HEK293 (cell line): ENCODE results near the gene ADAMTS17.

Experiments
- CTCF ChIA-PET: fragments of 350-600 bp; formaldehyde crosslinking; extraction: SDS; loops from one replicate; lab custom pipeline; 2021; ENCODE audit warnings: antibody characterized with exemption; lab: Yijun Ruan, JAX
- POLR2A ChIA-PET: fragments of 300-600 bp; formaldehyde crosslinking; extraction: SDS; loops from one replicate; lab custom pipeline; 2020; ENCODE audit warnings: antibody characterized with exemption, inconsistent platforms; lab: Yijun Ruan, JAX
- H3K27ac ChIP-seq: fragments of 200-500 bp; sonication (Bioruptor generic); 2 replicates; pipeline ENCODE4 v1.5.1; 2014; ENCODE audit warnings: low read depth, low read length, control low read depth, inconsistent platforms; ENCODE audit errors: extremely low read depth
- H3K36me3 ChIP-seq, 2 experiments: fragments of 200-500 bp in 1 of 2; sonication (Bioruptor generic) in 1 of 2; 1 replicate in 1 of 2; 2 replicates in 1 of 2; pipeline ENCODE4 v1.5.1; 2014 to 2017; ENCODE audit warnings: inconsistent platforms in 2 of 2, low read length in 2 of 2; ENCODE audit not compliant: control insufficient read depth in 2 of 2, insufficient read depth in 1 of 2
- H3K4me1 ChIP-seq: fragments of 200-500 bp; sonication (Bioruptor generic); 2 replicates; pipeline ENCODE4 v1.5.1; 2014; ENCODE audit warnings: mild to moderate bottlenecking, low read length, inconsistent platforms; ENCODE audit not compliant: control insufficient read depth, insufficient read depth
- H3K4me3 ChIP-seq: 2 replicates; pipeline ENCODE4 v1.5.1; 2011; ENCODE audit warnings: low read depth, mild to moderate bottlenecking, control low read depth, low read length, moderate library complexity
- H3K9me3 ChIP-seq: fragments of 200-500 bp; sonication (Bioruptor generic); 2 replicates; pipeline ENCODE4 v1.5.1; 2014; ENCODE audit warnings: low read depth, low read length, inconsistent platforms; ENCODE audit not compliant: control insufficient read depth, insufficient read depth
- AEBP2 ChIP-seq: fragments of 450-650 bp; formaldehyde crosslinking; IDR thresholded peaks from 2 replicates; pipeline ENCODE4 v1.5.1; 2016; ENCODE audit warnings: missing biosample characterization, missing genetic modification characterization, borderline replicate concordance
- RBAK ChIP-seq: fragments of 450-650 bp; formaldehyde crosslinking; IDR thresholded peaks from 2 replicates; pipeline ENCODE4 v1.5.1; 2016; ENCODE audit warnings: missing biosample characterization, missing genetic modification characterization
- SP7 ChIP-seq: fragments of 450-650 bp; formaldehyde crosslinking; IDR thresholded peaks from 2 replicates; pipeline ENCODE4 v1.5.1; 2016; ENCODE audit warnings: missing biosample characterization, missing genetic modification characterization
- ZNF155 ChIP-seq: fragments of 450-650 bp; formaldehyde crosslinking; IDR thresholded peaks from 2 replicates; pipeline ENCODE4 v1.5.1; 2016; ENCODE audit warnings: missing biosample characterization, missing genetic modification characterization
- ZNF221 ChIP-seq: fragments of 450-650 bp; formaldehyde crosslinking; IDR thresholded peaks from 2 replicates; pipeline ENCODE4 v1.5.1; 2017; ENCODE audit warnings: missing biosample characterization, missing genetic modification characterization, borderline replicate concordance
- ZNF302 ChIP-seq: fragments of 450-650 bp; formaldehyde crosslinking; IDR thresholded peaks from 2 replicates; pipeline ENCODE4 v1.5.1; 2016; ENCODE audit warnings: missing biosample characterization, missing genetic modification characterization, low read depth
- ZNF324 ChIP-seq: fragments of 450-650 bp; formaldehyde crosslinking; IDR thresholded peaks from 2 replicates; pipeline ENCODE4 v1.5.1; 2016; ENCODE audit warnings: missing biosample characterization, missing genetic modification characterization
- ZNF335 ChIP-seq: fragments of 450-650 bp; formaldehyde crosslinking; conservative IDR thresholded peaks from 2 replicates; pipeline ENCODE4 v1.5.1; 2016; ENCODE audit warnings: missing biosample characterization, missing genetic modification characterization
- ZNF416 ChIP-seq: fragments of 450-650 bp; formaldehyde crosslinking; IDR thresholded peaks from 2 replicates; pipeline ENCODE4 v1.5.1; 2016; ENCODE audit warnings: missing biosample characterization, missing genetic modification characterization
- ZNF473 ChIP-seq: fragments of 450-650 bp; formaldehyde crosslinking; IDR thresholded peaks from 2 replicates; pipeline ENCODE4 v1.5.1; 2017; ENCODE audit warnings: missing biosample characterization, missing genetic modification characterization
- ZNF521 ChIP-seq: fragments of 450-650 bp; formaldehyde crosslinking; IDR thresholded peaks from 2 replicates; pipeline ENCODE4 v1.5.1; 2017; ENCODE audit warnings: missing biosample characterization, mild to moderate bottlenecking, missing genetic modification characterization
- ZNF596 ChIP-seq: fragments of 450-650 bp; IDR thresholded peaks from 2 replicates; pipeline ENCODE4 v1.5.0; 2018; ENCODE audit warnings: missing biosample characterization, mild to moderate bottlenecking, missing genetic modification characterization, moderate library complexity
- ZNF704 ChIP-seq: fragments of 450-650 bp; formaldehyde crosslinking; IDR thresholded peaks from 2 replicates; pipeline ENCODE4 v1.5.1; 2016; ENCODE audit warnings: missing biosample characterization, missing genetic modification characterization
- ZNF747 ChIP-seq: fragments of 450-650 bp; formaldehyde crosslinking; IDR thresholded peaks from 2 replicates; pipeline ENCODE4 v1.5.1; 2016; ENCODE audit warnings: missing biosample characterization, missing genetic modification characterization
- ZNF785 ChIP-seq: fragments of 450-650 bp; formaldehyde crosslinking; IDR thresholded peaks from 2 replicates; pipeline ENCODE4 v1.5.1; 2016; ENCODE audit warnings: missing biosample characterization, missing genetic modification characterization
- ZSCAN16 ChIP-seq: fragments of 450-650 bp; formaldehyde crosslinking; IDR thresholded peaks from 2 replicates; pipeline ENCODE4 v1.5.1; 2016; ENCODE audit warnings: missing biosample characterization, missing genetic modification characterization
- ZSCAN5A ChIP-seq: fragments of 450-650 bp; formaldehyde crosslinking; IDR thresholded peaks from 2 replicates; pipeline ENCODE4 v1.5.1; 2016; ENCODE audit warnings: missing biosample characterization, missing genetic modification characterization
- TF ChIP-seq, protein P1 (sequence below): fragments of 450-650 bp; formaldehyde crosslinking; IDR thresholded peaks from 2 replicates; pipeline ENCODE4 v1.5.1; 2016; ENCODE audit warnings: missing biosample characterization, missing genetic modification characterization
- TF ChIP-seq, protein P2 (sequence below): fragments of 450-650 bp; formaldehyde crosslinking; IDR thresholded peaks from 2 replicates; pipeline ENCODE4 v1.5.1; 2016; ENCODE audit warnings: missing biosample characterization, missing genetic modification characterization
- TF ChIP-seq, protein P3 (sequence below): fragments of 450-650 bp; formaldehyde crosslinking; IDR thresholded peaks from 2 replicates; pipeline ENCODE4 v1.5.1; 2016; ENCODE audit warnings: missing biosample characterization, missing genetic modification characterization
- TF ChIP-seq, protein P4 (sequence below): fragments of 450-650 bp; formaldehyde crosslinking; IDR thresholded peaks from 2 replicates; pipeline ENCODE4 v1.5.1; 2017; ENCODE audit warnings: missing biosample characterization, missing genetic modification characterization
- TF ChIP-seq, protein P5 (sequence below): fragments of 450-650 bp; formaldehyde crosslinking; IDR thresholded peaks from 2 replicates; pipeline ENCODE4 v1.5.1; 2016; ENCODE audit warnings: missing biosample characterization, missing genetic modification characterization

ADAMTS17 gene

DNA sequence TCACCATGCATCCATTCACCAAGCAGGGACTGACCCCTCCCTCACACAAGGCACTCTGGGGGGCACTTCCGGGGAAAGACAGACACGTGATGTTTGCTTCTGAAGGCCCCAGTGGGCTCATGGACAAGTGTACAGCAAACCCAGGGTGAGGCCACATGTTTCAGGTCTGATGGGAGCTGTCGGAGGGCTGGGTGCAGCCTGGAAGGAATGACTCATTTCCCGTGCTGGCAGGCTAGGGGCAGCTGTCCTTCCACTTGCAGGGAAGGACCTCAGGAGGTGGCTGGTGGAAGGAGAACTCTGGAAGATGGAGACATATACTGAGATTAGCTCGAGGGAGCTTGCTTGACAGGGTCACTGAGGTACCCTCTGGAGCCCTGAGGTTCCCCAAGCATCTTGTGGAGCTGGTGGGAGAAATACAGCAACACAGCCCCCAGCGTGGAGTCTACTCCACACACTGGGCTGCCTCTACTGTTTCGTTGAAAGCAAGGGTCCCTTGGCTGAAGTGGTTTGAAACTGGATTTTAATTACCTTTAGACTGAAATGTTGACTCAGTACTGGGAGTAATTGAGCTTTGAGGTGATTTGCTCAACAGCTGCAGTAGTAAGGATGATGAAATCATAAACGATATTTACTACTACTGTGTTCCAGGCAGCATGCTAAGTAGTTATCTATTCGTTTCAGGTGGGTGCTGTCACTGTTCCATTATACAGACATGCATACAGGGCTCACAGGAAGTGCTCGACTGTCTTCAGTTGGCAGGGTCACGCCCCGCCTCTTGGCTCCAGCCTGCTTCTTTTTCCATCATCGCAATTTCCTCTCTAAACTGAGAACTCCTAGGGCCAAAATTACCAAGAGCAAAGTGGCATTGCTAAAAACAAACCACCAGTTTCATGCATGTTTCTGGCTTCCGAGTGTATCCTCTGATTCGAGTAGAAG lies 230.4 kb downstream of the ADAMTS17 start (continued):
- TF ChIP-seq, protein P1, sequence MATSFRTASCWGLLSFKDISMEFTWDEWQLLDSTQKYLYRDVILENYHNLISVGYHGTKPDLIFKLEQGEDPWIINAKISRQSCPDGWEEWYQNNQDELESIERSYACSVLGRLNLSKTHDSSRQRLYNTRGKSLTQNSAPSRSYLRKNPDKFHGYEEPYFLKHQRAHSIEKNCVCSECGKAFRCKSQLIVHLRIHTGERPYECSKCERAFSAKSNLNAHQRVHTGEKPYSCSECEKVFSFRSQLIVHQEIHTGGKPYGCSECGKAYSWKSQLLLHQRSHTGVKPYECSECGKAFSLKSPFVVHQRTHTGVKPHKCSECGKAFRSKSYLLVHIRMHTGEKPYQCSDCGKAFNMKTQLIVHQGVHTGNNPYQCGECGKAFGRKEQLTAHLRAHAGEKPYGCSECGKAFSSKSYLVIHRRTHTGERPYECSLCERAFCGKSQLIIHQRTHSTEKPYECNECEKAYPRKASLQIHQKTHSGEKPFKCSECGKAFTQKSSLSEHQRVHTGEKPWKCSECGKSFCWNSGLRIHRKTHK (tag by site-specific recombination), result no peak
- TF ChIP-seq ZNF596 (tag by site-specific recombination) (no peak), ZNF335 (peak; percentile 73), ZNF302 (tag by site-specific recombination) (no peak), ZNF747 (tag by site-specific recombination) (no peak), ZNF221 (tag by site-specific recombination) (no peak), RBAK (tag by site-specific recombination) (no peak), ZNF785 (tag by site-specific recombination) (no peak), AEBP2 (tag by site-specific recombination) (no peak), ZNF416 (tag by site-specific recombination) (no peak), ZNF521 (tag by site-specific recombination) (no peak), ZNF155 (tag by site-specific recombination) (no peak), ZNF704 (tag by site-specific recombination) (no peak)
- TF ChIP-seq, protein P2, sequence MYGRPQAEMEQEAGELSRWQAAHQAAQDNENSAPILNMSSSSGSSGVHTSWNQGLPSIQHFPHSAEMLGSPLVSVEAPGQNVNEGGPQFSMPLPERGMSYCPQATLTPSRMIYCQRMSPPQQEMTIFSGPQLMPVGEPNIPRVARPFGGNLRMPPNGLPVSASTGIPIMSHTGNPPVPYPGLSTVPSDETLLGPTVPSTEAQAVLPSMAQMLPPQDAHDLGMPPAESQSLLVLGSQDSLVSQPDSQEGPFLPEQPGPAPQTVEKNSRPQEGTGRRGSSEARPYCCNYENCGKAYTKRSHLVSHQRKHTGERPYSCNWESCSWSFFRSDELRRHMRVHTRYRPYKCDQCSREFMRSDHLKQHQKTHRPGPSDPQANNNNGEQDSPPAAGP (tag by site-specific recombination), result no peak
- TF ChIP-seq, protein P3, sequence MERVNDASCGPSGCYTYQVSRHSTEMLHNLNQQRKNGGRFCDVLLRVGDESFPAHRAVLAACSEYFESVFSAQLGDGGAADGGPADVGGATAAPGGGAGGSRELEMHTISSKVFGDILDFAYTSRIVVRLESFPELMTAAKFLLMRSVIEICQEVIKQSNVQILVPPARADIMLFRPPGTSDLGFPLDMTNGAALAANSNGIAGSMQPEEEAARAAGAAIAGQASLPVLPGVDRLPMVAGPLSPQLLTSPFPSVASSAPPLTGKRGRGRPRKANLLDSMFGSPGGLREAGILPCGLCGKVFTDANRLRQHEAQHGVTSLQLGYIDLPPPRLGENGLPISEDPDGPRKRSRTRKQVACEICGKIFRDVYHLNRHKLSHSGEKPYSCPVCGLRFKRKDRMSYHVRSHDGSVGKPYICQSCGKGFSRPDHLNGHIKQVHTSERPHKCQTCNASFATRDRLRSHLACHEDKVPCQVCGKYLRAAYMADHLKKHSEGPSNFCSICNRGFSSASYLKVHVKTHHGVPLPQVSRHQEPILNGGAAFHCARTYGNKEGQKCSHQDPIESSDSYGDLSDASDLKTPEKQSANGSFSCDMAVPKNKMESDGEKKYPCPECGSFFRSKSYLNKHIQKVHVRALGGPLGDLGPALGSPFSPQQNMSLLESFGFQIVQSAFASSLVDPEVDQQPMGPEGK (tag by site-specific recombination), result 0 out of 2 replicates have a peak, but pooled peaks have one; percentile 30
- TF ChIP-seq, protein P4, sequence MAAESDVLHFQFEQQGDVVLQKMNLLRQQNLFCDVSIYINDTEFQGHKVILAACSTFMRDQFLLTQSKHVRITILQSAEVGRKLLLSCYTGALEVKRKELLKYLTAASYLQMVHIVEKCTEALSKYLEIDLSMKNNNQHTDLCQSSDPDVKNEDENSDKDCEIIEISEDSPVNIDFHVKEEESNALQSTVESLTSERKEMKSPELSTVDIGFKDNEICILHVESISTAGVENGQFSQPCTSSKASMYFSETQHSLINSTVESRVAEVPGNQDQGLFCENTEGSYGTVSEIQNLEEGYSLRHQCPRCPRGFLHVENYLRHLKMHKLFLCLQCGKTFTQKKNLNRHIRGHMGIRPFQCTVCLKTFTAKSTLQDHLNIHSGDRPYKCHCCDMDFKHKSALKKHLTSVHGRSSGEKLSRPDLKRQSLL, result no peak
- TF ChIP-seq, all 188 proteins: peak for 8

GRCh38 chr15:100109486-100110035 lies 232.2 kb downstream of the ADAMTS17 start:
- H3K36me3 ChIP-seq, result no peaks in the 10 kb centered on the region; a peak in 1 of 3 replicates
- H3K27ac ChIP-seq, result no peak overlapping the region
- no peaks in the 10 kb centered on the region for H3K9me3 ChIP-seq
- CTCF ChIA-PET, result interaction anchor here (0.6 kb wide), 1 partner anchor 14 kb away, joined by 4 read pairs; no protein-coding TSS in a partner anchor
- H3K4me1 ChIP-seq, result no peaks in the 10 kb centered on the region; the same call in 1 of the 2 replicates
- POLR2A ChIA-PET, result no interaction called here
- no peak overlapping the region for H3K4me3 ChIP-seq
- TF ChIP-seq SP7 (no peak), ZNF473 (tag by site-specific recombination) (no peak), ZNF324 (tag by site-specific recombination) (no peak), ZSCAN5A (tag by site-specific recombination) (no peak), ZSCAN16 (no peak)
- TF ChIP-seq, protein P5, sequence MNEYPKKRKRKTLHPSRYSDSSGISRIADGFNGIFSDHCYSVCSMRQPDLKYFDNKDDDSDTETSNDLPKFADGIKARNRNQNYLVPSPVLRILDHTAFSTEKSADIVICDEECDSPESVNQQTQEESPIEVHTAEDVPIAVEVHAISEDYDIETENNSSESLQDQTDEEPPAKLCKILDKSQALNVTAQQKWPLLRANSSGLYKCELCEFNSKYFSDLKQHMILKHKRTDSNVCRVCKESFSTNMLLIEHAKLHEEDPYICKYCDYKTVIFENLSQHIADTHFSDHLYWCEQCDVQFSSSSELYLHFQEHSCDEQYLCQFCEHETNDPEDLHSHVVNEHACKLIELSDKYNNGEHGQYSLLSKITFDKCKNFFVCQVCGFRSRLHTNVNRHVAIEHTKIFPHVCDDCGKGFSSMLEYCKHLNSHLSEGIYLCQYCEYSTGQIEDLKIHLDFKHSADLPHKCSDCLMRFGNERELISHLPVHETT (tag by site-specific recombination), result no peak
